Stimulated activated CD8-positive, alpha-beta memory T cell treated with anti-CD3 and anti-CD28 coated beads, Interleukin-7, amount 100 ng/mL, for 4 hours (primary cell): ENCODE results near the gene MYO1H.
"Not testable (repeated sequence)": the region's sequence is repeated elsewhere in the genome, so short reads cannot be mapped to it uniquely, and the experiment has no call there.

Experiments used
- DNase-seq, 2 donors: peaks; one replicate each; pipeline ENCODE4 v3.0.0-alpha.2; 2020; ENCODE audit warnings: low read depth in 2 of 2

The MYO1H gene

GRCh38 chr12:109346920-109347319 is 780 bp upstream of the MYO1H start:
- DNase-seq = no peak

- no peak for DNase-seq
Measured at GRCh38 chr12:109352184-109352583, 4.5 kb downstream of the MYO1H start.

GRCh38 chr12:109356577-109356976 is 8.9 kb downstream of the MYO1H start:
- no peak for DNase-seq

GRCh38 chr12:109357032-109357431 is 9.3 kb downstream of the MYO1H start:
- DNase-seq = no peak

- DNase-seq = no peak
Measured at GRCh38 chr12:109358154-109358869, 10.6 kb downstream of the MYO1H start.

GRCh38 chr12:109359131-109359690 is 11.5 kb downstream of the MYO1H start:
- no peak for DNase-seq

- DNase-seq = no peak
Measured at GRCh38 chr12:109369831-109370230, 22.1 kb downstream of the MYO1H start.

- no peak for DNase-seq
Measured at GRCh38 chr12:109377139-109377685, 29.5 kb downstream of the MYO1H start.

GRCh38 chr12:109378569-109378968 is 30.9 kb downstream of the MYO1H start:
- no peak for DNase-seq

GRCh38 chr12:109382031-109382430 is 34.3 kb downstream of the MYO1H start:
- no peak for DNase-seq

- DNase-seq = no peak
Measured at GRCh38 chr12:109383240-109383639, 35.5 kb downstream of the MYO1H start.

GRCh38 chr12:109385339-109386058 is 37.8 kb downstream of the MYO1H start:
- no peak for DNase-seq

GRCh38 chr12:109386059-109386433 is 38.3 kb downstream of the MYO1H start:
- no peak for DNase-seq

- DNase-seq = no peak
Measured at GRCh38 chr12:109387425-109388166, 39.9 kb downstream of the MYO1H start.

GRCh38 chr12:109388167-109388563 is 40.5 kb downstream of the MYO1H start:
- DNase-seq = no peak

- no peak for DNase-seq
Measured at GRCh38 chr12:109389146-109389545, 41.4 kb downstream of the MYO1H start.

- DNase-seq = no peak
Measured at GRCh38 chr12:109393437-109394345, 46.0 kb downstream of the MYO1H start.

GRCh38 chr12:109394891-109395290 is 47.2 kb downstream of the MYO1H start:
- no peak for DNase-seq

- not testable (repeated sequence) for DNase-seq
Measured at GRCh38 chr12:109404841-109405240, 57.1 kb downstream of the MYO1H start.

GRCh38 chr12:109406147-109406546 is 58.4 kb downstream of the MYO1H start:
- DNase-seq = not testable (repeated sequence)
